Right hindlimb (tissue), 1 donor: ENCODE measurements around the gene TMEM132D.
"Not testable (repeated sequence)": the region's sequence is repeated elsewhere in the genome, so short reads cannot be mapped to it uniquely, and the experiment has no call there.

Experiments used
- DNase-seq: peaks from one replicate; pipeline ENCODE4 v3.0.0-alpha.2; 2018

TMEM132D gene

DNA sequence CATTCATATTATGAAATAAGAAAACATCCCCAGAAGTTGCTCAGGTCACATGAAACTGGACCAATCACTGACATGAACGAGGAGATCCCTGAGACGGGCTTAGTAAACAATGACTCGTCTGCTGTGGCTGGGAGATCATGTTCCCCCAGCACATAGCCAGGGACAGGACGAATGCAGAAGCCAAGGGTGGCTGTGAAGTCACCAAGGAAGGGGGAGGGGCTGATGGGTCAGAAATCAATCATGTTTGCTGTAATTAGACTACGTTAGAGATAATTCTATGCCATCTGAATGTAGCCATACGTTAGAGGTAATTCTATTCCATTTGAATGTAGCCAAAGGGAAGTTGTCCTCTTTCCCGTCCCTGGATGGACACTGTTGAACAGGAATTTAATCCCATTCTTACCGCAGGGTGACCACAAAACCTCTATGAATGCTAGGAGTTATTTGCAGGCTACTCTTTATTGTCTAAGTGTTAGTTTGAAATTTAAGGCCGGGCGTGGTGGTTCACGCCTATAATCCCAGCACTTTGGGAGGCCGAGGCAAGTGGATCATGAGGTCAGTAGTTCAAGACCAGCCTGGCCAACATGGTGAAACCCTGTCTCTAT lies 332.9 kb downstream of the TMEM132D start:
- DNase-seq, result no peak

DNA sequence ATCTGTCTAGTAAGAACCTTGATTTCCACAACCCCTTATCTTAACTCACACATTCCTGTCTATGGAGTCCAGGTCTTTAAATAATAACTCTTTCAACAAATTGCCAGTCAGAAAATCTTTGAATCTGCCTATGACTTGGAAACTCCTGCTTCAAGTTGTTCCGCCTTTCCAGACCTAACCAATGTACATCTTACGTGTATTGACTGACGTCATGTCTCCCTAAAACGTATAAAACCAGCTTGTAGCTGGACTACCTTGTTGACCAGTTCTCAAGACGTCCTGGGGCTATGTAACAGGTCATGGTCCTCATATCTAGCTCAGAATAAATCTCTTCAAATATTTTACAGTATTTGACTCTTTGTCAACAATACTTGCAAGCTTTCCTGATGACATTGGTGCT lies 337.0 kb downstream of the TMEM132D start:
- DNase-seq, result no peak

DNA sequence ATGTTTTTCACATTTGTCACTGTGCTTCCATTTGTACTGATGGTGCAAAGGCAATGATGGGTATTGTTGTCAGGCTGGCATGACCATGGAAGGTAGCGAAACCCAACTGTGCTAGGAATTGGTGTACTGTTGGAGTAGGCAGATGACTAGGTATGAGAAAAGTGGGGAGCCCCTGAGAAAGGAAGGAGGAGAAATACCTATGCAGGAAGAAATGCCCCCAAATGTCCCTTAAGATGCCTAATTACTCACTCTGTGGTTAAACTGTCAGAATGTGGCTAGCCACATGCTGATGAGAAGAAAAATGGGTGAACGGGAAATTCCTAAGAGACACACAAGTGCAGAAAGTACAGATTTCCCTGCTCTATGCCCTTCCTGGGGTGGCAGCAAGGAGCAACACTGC lies 339.1 kb downstream of the TMEM132D start:
- DNase-seq, result no peak

DNA sequence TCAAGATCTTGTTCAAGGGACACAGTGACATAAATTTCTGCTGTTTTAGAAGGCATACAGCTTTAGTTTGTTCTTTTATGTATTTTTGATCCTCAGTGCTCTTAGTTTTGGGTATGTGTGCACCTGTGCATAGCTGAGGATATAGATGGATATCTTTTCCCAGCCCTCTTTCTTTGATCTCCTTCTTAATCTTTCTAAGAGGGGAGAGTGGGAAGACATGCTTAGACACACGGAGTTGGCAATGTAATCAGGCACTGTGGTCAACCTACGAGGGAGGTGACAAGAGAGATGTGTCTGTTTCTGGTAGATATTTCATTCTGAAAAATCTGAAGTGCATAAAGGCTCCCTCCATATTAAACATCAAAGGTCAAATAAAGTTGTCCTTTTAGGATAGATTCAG lies 340.6 kb downstream of the TMEM132D start:
- no peak for DNase-seq

DNA sequence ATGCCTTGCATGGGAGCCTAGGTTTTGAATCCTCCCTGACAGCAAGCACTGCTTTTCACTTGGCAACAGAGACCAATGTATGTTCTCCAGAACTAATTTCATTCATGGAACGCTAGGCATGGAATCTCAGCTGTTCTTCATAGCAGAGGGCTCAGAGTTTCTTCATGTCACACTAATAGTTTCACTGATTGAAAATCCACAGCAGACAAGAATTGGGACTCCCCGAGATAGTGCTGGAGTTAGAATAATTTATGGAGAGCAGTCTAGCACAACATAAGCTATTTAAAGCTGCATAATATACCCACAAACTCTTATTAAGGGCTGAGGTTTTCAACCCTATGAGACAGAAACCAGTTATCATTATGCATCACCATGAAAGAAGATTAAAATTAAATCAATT lies 342.5 kb downstream of the TMEM132D start:
- DNase-seq, result peak; percentile 25

DNA sequence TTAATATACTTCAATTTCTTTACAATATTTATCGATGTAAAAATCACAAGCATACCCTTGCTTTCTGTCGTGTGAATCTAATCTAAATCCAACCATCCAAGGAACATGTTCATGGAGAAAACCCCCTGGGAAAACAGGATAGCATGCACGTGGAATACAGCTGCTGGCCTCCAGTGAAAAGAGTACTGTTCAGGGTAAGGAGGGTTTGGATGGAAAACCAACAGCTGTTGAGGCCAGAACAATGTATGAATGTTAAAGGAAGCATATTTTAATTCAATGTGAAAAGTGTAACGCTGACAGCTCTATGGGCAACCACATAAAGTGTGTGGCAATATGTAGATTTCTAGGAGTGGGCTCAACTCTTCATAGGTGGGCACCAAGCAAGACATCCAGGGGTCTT lies 344.0 kb downstream of the TMEM132D start:
- DNase-seq, result peak; percentile 56

DNA sequence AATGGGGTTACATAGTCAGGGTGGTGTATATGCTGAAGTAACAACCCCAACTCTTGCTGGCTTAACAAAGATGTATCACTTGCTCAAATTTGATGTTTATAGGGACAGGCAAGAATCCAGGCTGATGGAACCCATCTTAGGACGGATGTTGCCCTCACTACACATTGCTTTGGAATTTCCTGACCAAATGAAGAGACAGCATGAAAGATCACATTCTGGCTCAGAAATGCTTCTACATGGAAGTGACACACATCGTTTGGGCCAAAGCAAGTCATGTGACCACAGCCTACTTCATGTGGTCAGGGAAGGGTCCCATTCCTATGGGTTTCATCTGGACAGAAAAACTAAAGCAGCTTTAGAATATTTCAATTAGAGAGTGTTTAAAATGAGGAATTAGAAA lies 345.8 kb downstream of the TMEM132D start:
- no peak for DNase-seq

DNA sequence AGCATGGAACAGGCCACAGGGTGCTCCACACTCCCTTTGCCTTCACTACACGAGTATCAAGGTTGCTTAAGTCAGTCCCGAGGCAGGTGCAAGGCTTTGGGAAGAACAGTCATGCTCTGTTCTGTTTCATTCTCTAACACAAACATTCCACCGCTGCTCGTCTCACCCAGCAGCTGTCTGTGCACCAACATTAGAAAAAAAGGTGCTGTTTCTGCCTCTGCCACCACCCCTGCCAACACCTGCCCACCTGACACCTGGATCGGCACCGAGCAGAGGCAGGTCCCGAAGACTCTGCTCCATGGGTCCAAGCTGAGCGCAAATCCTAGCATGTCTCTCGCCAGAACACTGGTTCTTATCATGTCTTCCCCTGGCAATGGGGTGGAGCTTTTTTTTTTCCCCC lies 347.7 kb downstream of the TMEM132D start:
- no peak for DNase-seq

DNA sequence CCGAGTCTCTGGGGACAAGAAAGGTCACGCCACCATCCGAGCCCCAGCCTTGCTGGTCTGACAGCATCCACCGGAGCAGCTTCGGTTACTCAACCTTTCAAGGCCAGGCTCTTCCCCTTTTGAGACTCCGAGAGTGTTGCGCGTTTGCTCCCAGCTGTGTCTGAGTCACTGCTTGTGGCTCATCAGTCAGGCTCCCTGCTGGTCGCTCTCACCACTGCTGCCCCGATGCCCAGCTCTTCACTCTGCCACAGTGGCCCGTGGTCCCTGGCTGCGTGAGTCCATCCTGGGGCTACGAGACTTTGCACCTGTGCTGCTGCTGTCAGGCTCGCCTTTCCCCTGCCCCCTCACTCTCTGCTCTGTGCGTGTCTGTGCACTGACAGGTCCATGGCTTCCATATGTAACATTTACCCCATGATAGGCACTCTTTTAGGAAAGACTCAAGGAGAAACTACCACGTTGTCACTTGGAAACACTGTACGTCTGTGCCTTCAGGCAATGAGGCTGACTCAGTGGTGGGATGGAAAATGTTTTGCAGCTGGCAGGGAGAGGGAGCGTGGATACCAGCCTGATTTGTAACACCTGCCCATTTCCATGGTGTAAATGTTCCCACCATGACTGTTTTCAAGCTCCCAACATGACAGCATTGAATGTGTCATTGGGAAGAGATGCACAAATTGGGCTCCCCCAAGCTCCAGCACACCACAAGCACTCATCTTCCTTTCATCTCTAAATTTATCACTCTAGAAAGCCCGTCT lies 350.7 kb downstream of the TMEM132D start:
- no peak for DNase-seq

DNA sequence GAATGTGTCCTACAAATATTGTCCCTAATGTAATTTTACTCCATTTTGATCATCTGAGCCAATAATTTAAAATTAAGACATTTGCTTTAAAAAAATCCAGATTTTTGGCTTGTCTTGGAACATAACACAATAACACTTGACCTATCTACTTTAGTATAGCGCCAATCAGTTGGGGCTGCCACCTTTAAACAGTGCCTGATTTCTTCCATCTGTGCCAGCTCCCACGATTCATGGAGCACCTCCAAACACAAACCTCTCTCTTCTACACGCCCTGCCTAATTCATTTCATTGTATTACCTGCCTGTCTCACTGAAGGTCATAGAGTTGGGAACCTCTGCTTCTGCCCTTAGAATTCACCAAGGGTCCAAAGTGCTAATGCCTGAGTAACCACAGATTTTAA lies 352.4 kb downstream of the TMEM132D start:
- DNase-seq, result no peak

DNA sequence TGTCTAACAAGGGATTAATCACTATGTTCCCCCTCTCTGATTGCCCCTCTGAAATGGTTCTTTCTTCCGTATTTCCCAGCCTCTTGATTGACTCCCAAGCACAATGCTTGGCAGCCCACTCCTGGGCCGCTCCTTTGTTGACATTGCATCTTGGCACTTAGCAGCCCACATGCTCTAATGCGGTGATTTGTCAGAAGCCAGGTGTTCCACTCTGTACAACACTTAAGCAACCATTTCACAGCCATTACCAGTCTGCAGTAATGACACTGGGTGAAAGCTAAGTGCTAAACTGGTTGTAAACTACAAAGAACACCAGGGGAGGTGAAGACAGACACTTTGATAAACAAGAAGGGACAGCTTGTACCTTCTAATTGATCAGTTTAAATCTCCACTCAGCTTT lies 353.5 kb downstream of the TMEM132D start:
- no peak for DNase-seq

DNA sequence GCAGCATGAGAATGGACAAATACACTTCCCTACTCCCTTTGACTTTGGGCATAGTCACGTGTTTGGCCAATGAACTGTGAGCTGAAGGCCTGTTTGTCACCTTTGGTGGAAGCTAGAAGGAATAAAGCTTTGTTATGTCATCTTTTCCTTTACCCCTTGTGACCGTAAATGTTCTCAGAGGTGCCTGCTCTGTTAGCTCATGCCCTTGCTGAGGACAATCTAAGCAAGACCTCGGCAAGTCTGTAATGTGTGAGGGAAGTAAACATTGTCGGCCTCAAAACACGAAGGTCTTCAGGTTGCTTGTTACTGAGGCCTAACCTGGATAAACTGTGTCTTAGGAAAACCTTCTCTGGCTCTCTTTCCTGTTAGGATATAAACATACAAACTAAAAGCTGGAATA lies 354.2 kb downstream of the TMEM132D start:
- no peak for DNase-seq

DNA sequence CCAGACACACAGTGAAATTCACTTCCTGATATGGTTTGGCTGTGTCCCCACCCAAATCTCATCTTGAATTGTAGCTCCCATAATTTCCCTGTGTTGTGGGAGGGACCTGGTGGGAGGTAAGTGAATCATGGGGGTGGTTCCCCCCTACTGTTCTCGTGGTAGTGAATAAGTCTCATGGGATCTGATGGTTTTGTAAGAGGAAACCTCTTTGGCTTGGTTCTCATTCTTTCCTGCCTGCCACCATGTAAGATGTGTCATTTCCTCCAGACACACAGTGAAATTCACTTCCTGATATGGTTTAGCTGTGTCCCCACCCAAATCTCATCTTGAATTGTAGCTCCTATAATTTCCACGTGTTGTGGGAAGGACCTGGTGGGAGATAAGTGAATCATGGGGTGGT lies 354.8 kb downstream of the TMEM132D start:
- DNase-seq, result not testable (repeated sequence)

DNA sequence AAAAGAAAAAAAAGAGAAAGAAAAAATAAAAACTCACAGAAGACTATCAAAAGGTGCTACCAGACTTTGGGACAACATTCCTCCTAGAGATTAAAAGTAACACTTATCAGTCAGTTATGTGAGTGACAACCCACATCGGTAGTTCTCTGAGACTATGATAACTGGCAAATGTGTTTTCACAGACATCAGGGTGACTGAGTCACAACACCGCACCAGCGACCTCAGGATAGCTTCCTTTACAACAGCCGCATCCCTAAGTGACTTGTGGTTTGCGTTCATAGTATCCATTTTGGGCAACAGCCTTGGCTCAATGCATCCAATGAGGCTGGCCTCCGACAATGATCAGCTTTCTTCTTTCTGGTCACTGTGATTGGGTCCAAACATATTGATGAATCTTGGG lies 359.1 kb downstream of the TMEM132D start:
- no peak for DNase-seq

DNA sequence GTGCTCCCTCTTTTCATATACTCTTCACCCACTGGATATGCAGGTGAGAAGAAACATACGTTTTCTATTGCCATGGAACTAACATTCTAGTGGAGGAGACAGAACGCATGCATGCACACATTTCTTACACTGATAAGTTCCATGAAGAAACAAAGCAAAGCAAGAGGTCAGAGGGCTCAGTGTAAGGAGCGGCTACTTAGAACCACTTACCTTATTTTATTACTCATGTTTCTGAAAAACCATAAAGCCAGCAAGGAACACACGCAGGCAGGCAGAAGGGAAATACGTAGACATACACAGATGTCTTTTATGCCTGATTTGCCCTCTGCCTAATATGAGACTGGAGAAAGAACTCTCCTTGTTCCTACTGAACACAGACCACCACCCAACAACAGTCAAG lies 362.9 kb downstream of the TMEM132D start:
- DNase-seq, result no peak

DNA sequence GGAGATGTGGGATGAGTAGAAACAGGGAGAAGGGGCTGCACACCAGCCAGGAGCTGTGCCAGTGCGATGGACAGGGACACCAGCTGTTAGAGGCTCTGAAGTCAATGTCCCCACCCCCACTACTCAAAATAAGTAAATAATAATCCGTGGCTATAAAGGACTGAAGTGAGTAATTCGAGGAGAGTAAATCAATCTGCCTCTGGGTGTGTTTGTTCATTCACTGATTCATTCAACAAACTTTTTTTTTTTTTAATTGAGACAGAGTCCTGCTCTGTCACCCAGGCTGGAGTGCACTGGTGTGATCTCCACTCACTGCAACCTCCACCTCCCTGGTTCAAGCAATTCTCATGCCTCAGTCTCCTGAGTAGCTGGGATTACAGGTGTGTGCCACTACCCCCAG lies 363.6 kb downstream of the TMEM132D start:
- no peak for DNase-seq

DNA sequence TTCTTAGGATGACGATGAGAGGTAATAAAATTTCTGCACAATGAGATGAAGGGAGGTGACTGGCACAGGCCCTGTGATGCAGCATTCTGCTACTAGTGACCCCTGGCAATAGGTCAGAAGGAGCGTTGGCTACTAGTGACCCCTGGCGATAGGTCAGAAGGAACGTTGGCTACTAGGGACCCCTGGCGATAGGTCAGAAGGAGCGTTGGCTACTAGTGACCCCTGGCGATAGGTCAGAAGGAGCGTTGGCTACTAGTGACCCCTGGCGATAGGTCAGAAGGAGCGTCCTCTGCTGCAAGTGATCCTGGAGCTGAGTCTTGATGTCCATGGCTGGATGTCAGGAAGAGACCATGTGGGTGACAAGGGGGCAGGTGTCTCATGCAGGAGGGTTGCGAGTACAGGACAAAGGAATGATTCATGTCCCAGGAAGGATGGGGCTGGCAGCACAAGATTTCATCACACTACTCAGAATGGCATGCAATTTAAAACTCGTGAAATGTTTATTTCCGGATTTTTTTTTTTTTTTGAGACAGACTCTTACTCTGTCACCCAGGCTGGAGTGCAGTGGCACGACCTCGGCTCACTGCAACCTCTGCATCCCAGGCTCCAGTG lies 365.0 kb downstream of the TMEM132D start:
- not testable (repeated sequence) for DNase-seq

DNA sequence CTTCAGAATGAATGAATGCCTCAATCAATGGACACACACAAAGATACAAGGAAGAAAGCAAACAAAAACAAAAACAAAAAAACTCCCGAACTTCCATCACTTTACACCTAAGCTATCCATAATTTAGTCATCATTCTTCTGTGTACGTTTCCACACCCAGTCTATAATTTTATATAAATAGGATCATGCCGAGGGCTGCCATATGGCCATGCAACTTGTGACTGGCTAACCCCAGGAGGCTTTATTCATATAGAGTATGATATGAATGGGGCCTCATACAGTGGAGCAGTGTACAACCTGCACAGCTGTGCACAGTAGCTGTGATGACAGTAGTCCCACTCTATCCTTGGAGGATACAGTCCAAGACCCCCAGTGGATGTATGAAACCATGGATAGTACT lies 365.7 kb downstream of the TMEM132D start:
- DNase-seq, result no peak

DNA sequence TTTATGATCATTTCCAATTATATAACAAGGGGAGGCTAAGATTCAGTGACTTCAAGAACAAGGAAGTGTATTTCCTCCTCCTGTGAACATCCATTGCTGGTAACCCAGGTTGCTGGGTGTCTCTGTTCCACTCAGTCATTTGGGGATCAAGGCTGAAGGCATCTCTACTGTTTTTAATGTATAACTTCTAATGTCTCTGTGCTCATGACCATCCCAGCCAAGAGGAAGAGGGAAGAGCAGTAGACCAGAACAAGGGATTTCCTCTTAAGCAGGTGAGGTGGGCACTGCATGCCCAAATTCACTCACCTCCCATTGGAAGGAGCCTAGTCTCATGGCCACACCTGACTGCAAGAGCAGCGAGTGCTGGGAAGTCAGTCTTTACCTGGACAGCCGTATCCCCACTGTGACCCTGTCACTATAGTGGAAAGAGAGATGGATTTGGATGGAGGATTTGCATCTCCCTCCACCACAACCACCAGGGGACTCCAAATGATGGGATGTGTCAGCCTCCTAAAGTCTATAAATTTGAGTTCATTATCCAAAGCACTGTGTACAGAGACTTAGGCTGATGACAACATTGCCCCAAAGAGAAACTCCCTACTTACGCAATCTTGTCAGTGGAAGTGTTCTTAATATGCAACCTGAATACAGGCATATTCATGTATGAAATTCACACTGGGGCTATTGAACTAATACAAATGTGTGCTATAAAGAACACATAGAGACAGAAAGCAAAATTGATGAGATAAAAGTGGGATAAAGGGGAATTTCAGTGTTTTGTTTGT lies 368.7 kb downstream of the TMEM132D start:
- DNase-seq, result no peak

DNA sequence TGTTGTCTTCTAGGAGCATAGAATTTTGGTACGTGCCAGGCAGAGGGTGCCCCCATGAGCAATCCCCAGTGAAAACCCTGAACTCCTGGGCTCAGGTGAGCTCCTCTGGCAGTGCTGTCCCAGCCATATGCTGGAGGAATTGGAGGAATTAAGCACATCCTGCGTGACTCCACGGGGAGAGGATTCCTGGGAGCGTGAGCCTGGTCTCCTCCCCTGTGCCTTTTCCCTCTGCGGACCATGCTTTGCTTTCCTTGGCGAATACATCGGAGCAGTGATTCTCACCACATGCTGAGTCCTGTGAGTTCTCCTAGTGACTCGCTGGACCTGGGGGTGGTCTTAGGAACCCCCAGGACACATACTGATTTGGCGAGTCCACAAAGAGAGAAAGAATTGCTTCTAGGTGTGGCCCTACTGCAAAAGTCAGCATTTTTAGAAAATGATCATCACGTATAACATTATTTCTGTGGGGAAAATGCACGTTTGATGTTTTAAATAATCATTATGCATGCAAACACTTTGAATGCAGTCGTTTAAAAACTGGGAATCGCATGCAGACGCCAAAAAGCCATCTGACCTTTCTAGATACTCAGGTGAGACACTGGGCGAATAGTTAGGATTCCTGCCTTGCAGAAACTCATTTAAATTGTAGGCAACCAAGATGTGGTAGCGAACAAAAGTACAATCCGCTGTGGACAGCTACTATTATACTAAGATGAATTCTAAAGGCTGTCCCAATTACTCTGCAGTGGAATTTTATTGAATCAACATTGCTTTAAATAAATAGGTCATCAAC lies 370.9 kb downstream of the TMEM132D start:
- no peak for DNase-seq

DNA sequence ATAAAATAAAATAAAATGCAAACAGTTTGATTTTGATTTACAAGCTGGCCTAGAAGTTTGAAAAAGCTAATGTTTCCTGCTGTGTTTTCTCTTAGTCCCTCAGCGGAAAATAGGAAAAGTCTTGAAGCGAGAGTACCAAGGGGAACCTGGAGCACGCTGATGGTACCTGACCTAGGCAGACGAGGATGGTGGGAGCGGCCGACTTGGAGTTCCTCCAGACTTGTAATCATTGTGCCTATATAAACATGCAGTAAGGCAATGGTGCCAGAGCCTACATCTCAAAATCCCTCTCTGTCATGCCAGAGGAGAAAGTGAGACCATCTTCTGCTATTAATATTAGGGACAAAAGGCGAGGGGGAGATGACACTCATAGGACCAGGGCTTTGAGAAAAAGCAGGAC lies 371.7 kb downstream of the TMEM132D start:
- no peak for DNase-seq

DNA sequence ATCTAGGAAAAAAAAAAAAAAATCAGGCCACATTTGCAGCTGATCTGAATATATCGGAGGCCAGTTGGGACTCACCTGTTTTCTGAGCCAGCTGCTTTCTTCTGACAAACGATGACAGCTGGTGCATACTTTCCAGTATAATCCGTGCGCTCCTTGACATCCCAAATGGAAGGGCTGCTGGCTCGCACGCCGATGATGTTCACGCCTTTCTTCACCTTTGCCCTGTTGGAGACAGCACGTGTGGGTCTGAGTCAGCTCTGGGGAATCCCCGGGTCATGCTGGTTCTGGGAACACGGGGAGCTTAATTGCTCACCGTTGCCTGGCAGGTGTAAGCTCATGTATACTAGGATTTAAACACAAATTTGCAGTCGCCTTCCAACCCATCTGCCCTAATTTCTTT lies 372.8 kb downstream of the TMEM132D start:
- peak; percentile 57 for DNase-seq

DNA sequence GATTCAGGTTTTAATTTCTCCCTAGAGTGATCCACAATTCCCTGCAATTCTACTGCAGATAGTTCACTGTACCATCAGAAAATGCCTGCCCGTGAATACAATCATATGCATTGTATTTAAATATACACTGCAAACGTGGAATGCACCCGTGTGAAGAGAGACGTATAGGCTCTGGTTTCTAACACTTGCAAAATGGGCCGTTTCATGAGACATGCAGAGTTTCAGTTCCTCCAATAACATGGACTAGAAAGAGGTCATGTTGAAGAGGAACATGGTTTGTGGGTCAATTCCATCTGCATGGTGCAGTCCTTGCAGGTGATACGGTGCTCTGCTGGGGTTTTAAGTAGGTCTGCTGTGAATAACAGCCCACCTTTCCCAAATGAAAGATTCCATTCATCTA lies 373.3 kb downstream of the TMEM132D start:
- no peak for DNase-seq
